ENCODE measurements around the gene UBALD1. TPM values are rescaled to one million over a fixed set of nuclear protein-coding genes. Genes with fewer than 3 reads are reported as not detected.
"Not testable (repeated sequence)": the region's sequence is repeated elsewhere in the genome, so short reads cannot be mapped to it uniquely, and the experiment has no call there.

The UBALD1 gene
- total RNA-seq, 2 experiments from 2014 or later: 12.2 to 13.4 TPM

DNA sequence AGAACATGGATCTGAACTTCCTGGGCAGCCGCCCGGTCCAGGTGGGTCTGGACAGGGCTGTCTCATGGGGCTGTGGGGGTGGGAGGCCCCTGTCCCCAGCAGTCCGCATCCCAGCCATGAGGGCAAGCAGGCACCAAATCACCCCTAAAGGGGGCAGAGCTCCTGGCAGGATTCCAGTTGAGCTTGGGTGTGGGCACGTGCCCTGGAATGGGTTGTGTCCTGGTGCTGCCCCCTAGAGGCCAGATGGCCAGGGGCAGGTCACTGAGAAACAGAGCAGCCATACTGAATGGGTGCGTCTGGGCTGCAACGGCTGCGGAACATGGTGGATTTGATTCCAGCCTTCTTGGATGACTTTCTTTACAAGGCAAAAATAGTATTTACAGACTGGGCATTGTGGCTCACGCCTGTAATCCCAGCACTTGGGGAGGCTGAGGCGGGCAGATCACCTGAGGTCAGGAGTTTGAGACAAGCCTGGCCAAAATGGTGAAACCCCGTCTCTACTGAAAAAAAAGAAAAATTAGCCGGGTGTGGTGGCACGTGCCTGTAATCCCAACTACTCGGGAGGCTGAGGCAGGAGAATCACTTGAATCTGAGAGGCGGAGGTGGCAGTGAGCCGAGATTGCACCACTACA is 35.9 kb upstream of the UBALD1 start:
- peak; percentile 87 for DNase-seq
- peak; percentile 75 for ATAC-seq
- peak; percentile 96 for TF ChIP-seq CTCF (IDR thresholded peaks at IDR 0.05)
- H3K9me3 Mint-ChIP-seq; intact Hi-C loops (cut with micrococcal nuclease); H3K4me3 Mint-ChIP-seq; H3K27me3 Mint-ChIP-seq: not testable (repeated sequence)
- ChIA-PET POLR2A (interaction anchor here (1.0 to 1.2 kb wide), 2 partner anchors 10 to 24 kb away, joined by 3 to 6 read pairs; no protein-coding TSS in a partner anchor), CTCF (interaction anchor here (0.6 to 2.7 kb wide), 17 partner anchors 9 to 198 kb away, joined by 3 to 23 read pairs (median 4); partner anchors contain the start of gene MGRN1)
- H3K36me3 Mint-ChIP-seq (ENCODE audit: low read depth): peaks cover 35% of the 10 kb centered on the region
- H3K27ac Mint-ChIP-seq: peak overlapping the region; percentile 15
- H3K4me1 Mint-ChIP-seq (ENCODE audit: low read depth): peaks cover 35% of the 10 kb centered on the region

DNA sequence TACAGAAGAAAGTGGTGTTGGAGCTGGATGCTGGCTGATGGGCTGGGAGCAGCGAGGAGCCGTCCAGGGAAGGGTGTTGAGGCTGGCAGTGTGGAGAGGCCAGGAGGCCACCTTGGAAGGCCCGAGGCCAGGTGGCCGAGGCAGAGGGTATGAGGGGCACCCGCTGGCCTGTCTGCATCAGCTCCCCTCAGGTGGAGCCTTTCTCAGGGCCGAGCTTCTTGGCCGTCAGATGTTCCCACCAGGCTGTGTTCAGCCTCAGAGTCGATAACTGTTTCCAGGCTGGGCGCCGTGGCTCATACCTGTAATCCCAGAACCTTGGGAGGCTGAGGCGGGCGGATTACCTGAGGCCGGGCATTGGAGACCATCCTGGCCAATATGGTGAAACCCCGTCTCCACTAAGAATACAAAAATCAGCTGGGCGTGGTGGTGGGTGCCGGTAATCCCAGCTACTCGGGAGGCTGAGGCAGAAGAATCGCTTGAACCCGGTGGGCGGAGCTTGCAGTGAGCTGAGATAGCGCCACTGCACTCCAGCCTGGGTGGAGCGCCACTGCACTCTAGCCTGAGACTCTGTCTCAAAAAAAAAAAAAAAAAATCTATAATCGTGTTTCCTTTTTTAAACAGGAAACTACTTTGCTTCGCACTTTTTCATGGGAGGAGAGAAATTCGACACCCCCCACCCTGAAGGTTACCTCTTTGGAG is 35.2 kb upstream of the UBALD1 start:
- peaks cover 38% of the 10 kb centered on the region for H3K36me3 Mint-ChIP-seq (ENCODE audit: low read depth)
- H3K9me3 Mint-ChIP-seq: no peaks in the 10 kb centered on the region
- no peak for TF ChIP-seq CTCF (IDR thresholded peaks at IDR 0.05)
- CTCF ChIA-PET: interaction anchor here (0.6 to 2.7 kb wide), 17 partner anchors 10 to 198 kb away, joined by 3 to 23 read pairs (median 4); partner anchors contain the start of gene MGRN1
- H3K27me3 Mint-ChIP-seq: no peaks in the 10 kb centered on the region
- peak; percentile 49 for ATAC-seq
- H3K4me3 Mint-ChIP-seq: no peak overlapping the region
- intact Hi-C loops (cut with micrococcal nuclease): no loop called here
- no peak overlapping the region for H3K27ac Mint-ChIP-seq
- POLR2A ChIA-PET: interaction anchor here (0.7 to 1.2 kb wide), 4 partner anchors 11 to 46 kb away, joined by 3 to 6 read pairs (median 4); partner anchors contain the start of genes MGRN1 and NUDT16L1
- peak; percentile 47 for DNase-seq
- H3K4me1 Mint-ChIP-seq (ENCODE audit: low read depth): peaks cover 39% of the 10 kb centered on the region

DNA sequence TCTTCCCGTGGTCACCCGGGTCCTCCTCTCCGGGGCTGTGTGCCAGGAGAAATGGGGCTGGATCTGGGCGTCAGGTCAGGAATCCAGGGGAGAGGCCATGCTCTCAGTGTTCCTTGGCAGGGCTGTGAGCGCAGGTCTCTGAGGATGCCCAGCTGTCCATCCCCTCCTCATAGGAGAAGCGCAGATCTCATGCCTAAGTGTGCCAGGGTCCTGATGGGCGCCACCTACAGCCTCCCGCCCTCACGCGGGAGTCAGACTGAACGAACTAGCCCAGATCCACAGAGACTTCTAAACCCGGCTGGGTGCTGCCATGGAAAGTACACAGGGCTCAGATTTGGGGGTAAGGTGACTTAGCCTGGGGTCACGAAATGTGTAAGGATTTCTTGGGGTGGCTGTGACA is 34.2 kb upstream of the UBALD1 start:
- TF ChIP-seq CTCF (IDR thresholded peaks at IDR 0.05): no peak
- Mint-ChIP-seq H3K36me3 (ENCODE audit: low read depth) (peaks cover 34% of the 10 kb centered on the region), H3K9me3 (no peaks in the 10 kb centered on the region), H3K4me1 (ENCODE audit: low read depth) (peaks cover 39% of the 10 kb centered on the region), H3K4me3 (no peak overlapping the region), H3K27me3 (no peaks in the 10 kb centered on the region), H3K27ac (peak overlapping the region; percentile 59)
- ChIA-PET POLR2A (interaction anchor here (0.7 to 1.0 kb wide), 2 partner anchors 25 to 47 kb away, joined by 3 to 4 read pairs; partner anchors contain the start of gene MGRN1), CTCF (interaction anchor here (2.0 to 2.7 kb wide), 2 partner anchors 11 to 14 kb away, joined by 10 to 23 read pairs; no protein-coding TSS in a partner anchor)
- intact Hi-C loops (cut with micrococcal nuclease): no loop called here
- DNase-seq: peak; percentile 38
- peak; percentile 17 for ATAC-seq

- POLR2A ChIA-PET: no interaction called here
- Mint-ChIP-seq H3K36me3 (ENCODE audit: low read depth) (peaks cover 31% of the 10 kb centered on the region), H3K27ac (no peak overlapping the region), H3K4me3 (no peak overlapping the region), H3K27me3 (no peaks in the 10 kb centered on the region), H3K4me1 (ENCODE audit: low read depth) (peaks cover 39% of the 10 kb centered on the region), H3K9me3 (no peaks in the 10 kb centered on the region)
- CTCF ChIA-PET: interaction anchor here (0.7 to 1.4 kb wide), 2 partner anchors 24 to 31 kb away, joined by 3 read pairs; no protein-coding TSS in a partner anchor
- no peak for TF ChIP-seq CTCF (IDR thresholded peaks at IDR 0.05)
- DNase-seq: peak; percentile 30
- peak; percentile 11 for ATAC-seq
- intact Hi-C loops (cut with micrococcal nuclease): no loop called here
These were observed 32.9 kb upstream of the UBALD1 start for GRCh38 chr16:4647644-4647980.

Data from activated CD8-positive, alpha-beta T cell treated with anti-CD3 and anti-CD28 coated beads for 36 hours (primary cell).